HK-2 (cell line): ENCODE measurements around the gene TTC8.

Source experiments
- DNase-seq: peaks from one replicate; pipeline ENCODE4 v3.0.0-alpha.2; 2018; ENCODE audit not compliant: unreplicated experiment

Gene TTC8

GRCh38 chr14:88868558-88869159 is 44.2 kb downstream of the TTC8 start:
- no peak for DNase-seq

- no peak for DNase-seq
These were observed 46.3 kb downstream of the TTC8 start for GRCh38 chr14:88870777-88871176.

- DNase-seq, result no peak
These were observed 47.0 kb downstream of the TTC8 start for GRCh38 chr14:88871429-88871828.

GRCh38 chr14:88872976-88873375 is 48.5 kb downstream of the TTC8 start:
- DNase-seq, result no peak

GRCh38 chr14:88877192-88877591 is 52.7 kb downstream of the TTC8 start:
- no peak for DNase-seq

GRCh38 chr14:88879022-88879421 is 54.6 kb downstream of the TTC8 start:
- DNase-seq, result no peak

- no peak for DNase-seq
These were observed 57.8 kb downstream of the TTC8 start for GRCh38 chr14:88882236-88882635.

- DNase-seq, result no peak
These were observed 70.7 kb downstream of the TTC8 start for GRCh38 chr14:88895116-88895515.

GRCh38 chr14:88901189-88901588 is 76.7 kb downstream of the TTC8 start:
- no peak for DNase-seq

GRCh38 chr14:88901991-88902390 is 77.5 kb downstream of the TTC8 start:
- DNase-seq, result no peak

GRCh38 chr14:88902850-88903249 is 78.4 kb downstream of the TTC8 start:
- no peak for DNase-seq

GRCh38 chr14:88904206-88904647 is 79.8 kb downstream of the TTC8 start:
- DNase-seq, result no peak

- DNase-seq, result no peak
These were observed 80.4 kb downstream of the TTC8 start for GRCh38 chr14:88904864-88905263.

- no peak for DNase-seq
These were observed 83.8 kb downstream of the TTC8 start for GRCh38 chr14:88908216-88908615.

GRCh38 chr14:88910386-88910785 is 85.9 kb downstream of the TTC8 start:
- DNase-seq, result no peak

- no peak for DNase-seq
These were observed 87.4 kb downstream of the TTC8 start for GRCh38 chr14:88911809-88912208.

GRCh38 chr14:88914956-88915355 is 90.5 kb downstream of the TTC8 start:
- no peak for DNase-seq

GRCh38 chr14:88919502-88919901 is 95.1 kb downstream of the TTC8 start:
- peak; percentile 29 for DNase-seq
